Large intestine (tissue), 12 donors: ENCODE results near the gene RFTN2. TPM values are rescaled to one million over a fixed set of nuclear protein-coding genes. Genes with fewer than 3 reads are reported as not detected.
"Not testable (repeated sequence)": the region's sequence is repeated elsewhere in the genome, so short reads cannot be mapped to it uniquely, and the experiment has no call there.

Experiments used
- DNase-seq, 2 donors: peaks; one replicate each; pipeline versions ENCODE4 v3.0.0 to v3.0.0-alpha.2; 2013
- H3K27ac ChIP-seq: one replicate; pipeline ENCODE4 v1.5.1; 2013; ENCODE audit warnings: low read length
- H3K27me3 ChIP-seq: 2 replicates; pipeline ENCODE4 v1.6.1; 2013; ENCODE audit warnings: low read length; ENCODE audit not compliant: control insufficient read depth, insufficient read depth
- H3K36me3 ChIP-seq: 2 replicates; pipeline ENCODE4 v1.6.1; 2013; ENCODE audit warnings: low read length; ENCODE audit not compliant: control insufficient read depth, insufficient read depth
- H3K4me1 ChIP-seq: one replicate; pipeline ENCODE4 v1.6.1; 2013; ENCODE audit warnings: low read length; ENCODE audit not compliant: control insufficient read depth, insufficient read depth
- H3K4me3 ChIP-seq: one replicate; pipeline ENCODE4 v1.5.1; 2013; ENCODE audit warnings: low read length
- H3K9me3 ChIP-seq: one replicate; pipeline ENCODE4 v1.6.1; 2013; ENCODE audit warnings: mild to moderate bottlenecking, low read depth, low read length, moderate library complexity; ENCODE audit not compliant: control insufficient read depth
- WGBS: methylation state at CpG from one replicate; pipeline ENCODE4 v1.1.5; 2013; ENCODE audit warnings: low lambda C conversion rate; ENCODE audit not compliant: insufficient coverage; 5-methylcytosine and 5-hydroxymethylcytosine counted together
- long read RNA-seq, 11 donors: transcript quantifications; one replicate each; lab custom pipeline, GENCODE V29; 2026
- polyA plus RNA-seq: library from polyadenylated mRNA; unstranded; fragments of 120-200 nt; gene quantifications from one replicate; pipeline ENCODE4 v1.2.1, GENCODE V29; 2013

The RFTN2 gene
- 4.5 TPM for polyA plus RNA-seq
- long read RNA-seq, donor 1 = 0 reads
- long read RNA-seq, donor 2, full-length matches to known transcripts = 3 of 3 reads
- long read RNA-seq, donor 2, partial matches to known transcripts = 0 of 3 reads
- long read RNA-seq, donor 2, other reads (novel, unspliced or antisense) = 0 of 3 reads
- long read RNA-seq, donor 3 = 0 reads
- long read RNA-seq, donor 4 = 0 reads
- long read RNA-seq, donor 5, full-length matches to known transcripts = 5 of 5 reads
- long read RNA-seq, donor 5, partial matches to known transcripts = 0 of 5 reads
- long read RNA-seq, donor 5, other reads (novel, unspliced or antisense) = 0 of 5 reads
- long read RNA-seq, donor 6, partial matches to known transcripts = 0 of 1 reads
- long read RNA-seq, donor 6, other reads (novel, unspliced or antisense) = 0 of 1 reads
- long read RNA-seq, donor 7, full-length matches to known transcripts = 3 of 3 reads
- long read RNA-seq, donor 7, partial matches to known transcripts = 0 of 3 reads
- long read RNA-seq, donor 7, other reads (novel, unspliced or antisense) = 0 of 3 reads
- long read RNA-seq, donor 8, full-length matches to known transcripts = 2 of 2 reads
- long read RNA-seq, donor 8, partial matches to known transcripts = 0 of 2 reads
- long read RNA-seq, donor 8, other reads (novel, unspliced or antisense) = 0 of 2 reads
- long read RNA-seq, donor 9, full-length matches to known transcripts = 1 of 1 reads
- long read RNA-seq, donor 9, partial matches to known transcripts = 0 of 1 reads
- long read RNA-seq, donor 9, other reads (novel, unspliced or antisense) = 0 of 1 reads
- long read RNA-seq, donor 10, full-length matches to known transcripts = 1 of 1 reads
- long read RNA-seq, donor 10, partial matches to known transcripts = 0 of 1 reads
- long read RNA-seq, donor 10, other reads (novel, unspliced or antisense) = 0 of 1 reads
- long read RNA-seq, donor 11 = 0 reads

- peak within 1 kb of the TSS; percentile 47 for H3K27ac ChIP-seq
- H3K4me3 ChIP-seq = peak within 1 kb of the TSS; percentile 29
- no peaks in the 10 kb centered on the region for H3K4me1 ChIP-seq
- H3K36me3 ChIP-seq = no peaks in the 10 kb centered on the region
- DNase-seq = no peak
- WGBS = 50% methylated on average over 1 of the region's 3 CpGs
- H3K9me3 ChIP-seq = peaks cover 2% of the 10 kb centered on the region
- peaks cover 3% of the 10 kb centered on the region for H3K27me3 ChIP-seq
These were observed at the start of gene RFTN2 for GRCh38 chr2:197675246-197675645. RFTN2 (minus strand) TSS chr2:197675587; CDS start chr2:197675458, 129 bp downstream.

GRCh38 chr2:197717863-197718262, 42.5 kb upstream of the RFTN2 start:
- WGBS = 100% methylated on average over 2 of the region's 2 CpGs
- Histone ChIP-seq H3K27ac (no peak overlapping the region), H3K9me3 (no peaks in the 10 kb centered on the region), H3K4me1 (no peaks in the 10 kb centered on the region), H3K4me3 (no peak overlapping the region), H3K27me3 (no peaks in the 10 kb centered on the region), H3K36me3 (no peaks in the 10 kb centered on the region)
- DNase-seq = no peak

- Histone ChIP-seq H3K36me3 (peaks cover 3% of the 10 kb centered on the region), H3K4me1 (no peaks in the 10 kb centered on the region), H3K27me3 (no peaks in the 10 kb centered on the region), H3K4me3 (no peak overlapping the region), H3K9me3 (no peaks in the 10 kb centered on the region), H3K27ac (no peak overlapping the region)
- DNase-seq = no peak
- WGBS = 100% methylated on average over 1 of the region's 3 CpGs
These were observed 37.9 kb upstream of the RFTN2 start for GRCh38 chr2:197713271-197713670.

- Histone ChIP-seq H3K36me3 (peaks cover 3% of the 10 kb centered on the region), H3K4me3 (no peak overlapping the region), H3K9me3 (no peaks in the 10 kb centered on the region), H3K4me1 (peaks cover 4% of the 10 kb centered on the region), H3K27me3 (no peaks in the 10 kb centered on the region), H3K27ac (no peak overlapping the region)
- DNase-seq = no peak
These were observed 36.2 kb upstream of the RFTN2 start for GRCh38 chr2:197711578-197711977.

- no peaks in the 10 kb centered on the region for H3K9me3 ChIP-seq
- DNase-seq = no peak
- H3K27ac ChIP-seq = no peak overlapping the region
- H3K4me1 ChIP-seq = peaks cover 4% of the 10 kb centered on the region
- peaks cover 3% of the 10 kb centered on the region for H3K36me3 ChIP-seq
- H3K27me3 ChIP-seq = no peaks in the 10 kb centered on the region
- H3K4me3 ChIP-seq = no peak overlapping the region
These were observed 35.1 kb upstream of the RFTN2 start for GRCh38 chr2:197710424-197711042.

GRCh38 chr2:197709140-197709539, 33.8 kb upstream of the RFTN2 start:
- H3K4me1 ChIP-seq, DNase-seq, H3K9me3 ChIP-seq, H3K4me3 ChIP-seq, H3K27ac ChIP-seq, H3K27me3 ChIP-seq, H3K36me3 ChIP-seq: not testable (repeated sequence)
- 100% methylated on average over 2 of the region's 7 CpGs for WGBS

- no peak overlapping the region for H3K27ac ChIP-seq
- H3K4me1 ChIP-seq = peaks cover 4% of the 10 kb centered on the region
- no peak overlapping the region for H3K4me3 ChIP-seq
- no peaks in the 10 kb centered on the region for H3K9me3 ChIP-seq
- 40% methylated on average over 1 of the region's 2 CpGs for WGBS
- no peaks in the 10 kb centered on the region for H3K27me3 ChIP-seq
- peak; percentile 20 to 59 for DNase-seq
- peaks cover 3% of the 10 kb centered on the region for H3K36me3 ChIP-seq
These were observed 32.9 kb upstream of the RFTN2 start for GRCh38 chr2:197708331-197708730.

GRCh38 chr2:197707316-197708213, 32.2 kb upstream of the RFTN2 start:
- Histone ChIP-seq H3K27ac (no peak overlapping the region), H3K27me3 (no peaks in the 10 kb centered on the region), H3K4me3 (peak overlapping the region; percentile 3), H3K36me3 (peaks cover 3% of the 10 kb centered on the region), H3K4me1 (peaks cover 4% of the 10 kb centered on the region), H3K9me3 (no peaks in the 10 kb centered on the region)
- 13% methylated on average over 4 of the region's 4 CpGs for WGBS
- peak in 1 of 2 donors; percentile 14 for DNase-seq

- Histone ChIP-seq H3K9me3 (no peaks in the 10 kb centered on the region), H3K4me1 (peaks cover 4% of the 10 kb centered on the region), H3K36me3 (peaks cover 3% of the 10 kb centered on the region), H3K4me3 (peak overlapping the region; percentile 91), H3K27ac (no peak overlapping the region), H3K27me3 (no peaks in the 10 kb centered on the region)
- WGBS = 64% methylated on average over 2 of the region's 5 CpGs
- DNase-seq = no peak
These were observed 31.4 kb upstream of the RFTN2 start for GRCh38 chr2:197706839-197707207.
